ENCODE measurements around the gene DNAL1.

DNAL1 gene

DNA sequence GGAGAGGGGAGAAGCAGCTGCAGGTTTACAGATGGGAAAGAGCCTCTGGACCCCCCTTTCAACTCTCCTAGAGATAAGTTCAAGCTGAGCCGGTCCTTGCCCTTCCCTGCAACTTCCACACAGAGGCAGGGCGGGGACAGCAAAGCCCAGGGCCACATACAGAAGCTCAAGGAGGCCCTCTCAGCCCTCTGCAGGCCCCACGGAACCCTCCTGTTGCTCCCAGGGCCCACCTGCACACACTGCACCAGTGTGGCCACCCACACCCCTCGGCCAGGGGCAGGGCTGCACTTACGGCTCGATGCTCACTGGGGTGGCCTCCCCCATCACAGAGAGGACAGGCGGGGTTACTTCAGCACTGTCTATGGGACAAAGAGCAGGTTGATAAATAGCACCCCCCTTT, 82.4 kb downstream of the DNAL1 start:
- DNase-seq (ENCODE audit: extremely low read depth, low read depth) = no peak
- TF ChIP-seq CTCF (IDR thresholded peaks at IDR 0.05; ENCODE audit: low read depth, low read length, missing control alignments) = no peak
- no peak overlapping the region for H3K4me3 ChIP-seq (replicated peaks; ENCODE audit: low read depth, low read length)

DNA sequence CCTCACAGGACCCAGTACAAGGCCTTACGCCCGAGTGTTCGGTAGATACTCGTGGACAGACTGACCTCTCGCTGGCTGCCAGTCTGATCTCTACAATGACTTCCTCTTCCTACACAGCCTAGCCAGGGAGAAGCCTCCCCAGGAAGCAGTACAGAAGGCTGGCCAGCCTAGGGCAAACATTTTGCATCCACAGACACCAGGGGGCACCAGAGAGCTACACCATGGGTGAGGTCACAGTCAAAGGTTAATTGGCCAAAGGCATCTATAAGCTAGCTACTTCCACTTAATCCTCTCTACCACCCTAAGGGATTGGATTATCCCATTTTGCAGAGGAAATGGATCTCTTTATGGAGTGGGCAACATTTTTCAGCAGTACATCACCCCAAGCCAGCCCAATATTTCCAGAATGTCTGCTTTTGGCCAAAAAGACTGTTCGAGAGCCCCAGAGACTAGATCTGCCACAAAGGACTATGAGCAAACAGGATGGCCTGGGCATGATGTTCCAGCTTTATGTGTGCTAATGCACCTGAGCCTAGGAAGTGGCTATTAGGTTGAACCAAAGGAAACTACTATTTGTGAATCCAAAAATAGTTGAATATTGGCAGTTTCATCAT, 84.0 kb downstream of the DNAL1 start:
- DNase-seq (ENCODE audit: extremely low read depth, low read depth) = peak; percentile 64
- TF ChIP-seq CTCF (IDR thresholded peaks at IDR 0.05; ENCODE audit: low read depth, low read length, missing control alignments) = peak; percentile 92
- H3K4me3 ChIP-seq (replicated peaks; ENCODE audit: low read depth, low read length) = no peak overlapping the region

DNA sequence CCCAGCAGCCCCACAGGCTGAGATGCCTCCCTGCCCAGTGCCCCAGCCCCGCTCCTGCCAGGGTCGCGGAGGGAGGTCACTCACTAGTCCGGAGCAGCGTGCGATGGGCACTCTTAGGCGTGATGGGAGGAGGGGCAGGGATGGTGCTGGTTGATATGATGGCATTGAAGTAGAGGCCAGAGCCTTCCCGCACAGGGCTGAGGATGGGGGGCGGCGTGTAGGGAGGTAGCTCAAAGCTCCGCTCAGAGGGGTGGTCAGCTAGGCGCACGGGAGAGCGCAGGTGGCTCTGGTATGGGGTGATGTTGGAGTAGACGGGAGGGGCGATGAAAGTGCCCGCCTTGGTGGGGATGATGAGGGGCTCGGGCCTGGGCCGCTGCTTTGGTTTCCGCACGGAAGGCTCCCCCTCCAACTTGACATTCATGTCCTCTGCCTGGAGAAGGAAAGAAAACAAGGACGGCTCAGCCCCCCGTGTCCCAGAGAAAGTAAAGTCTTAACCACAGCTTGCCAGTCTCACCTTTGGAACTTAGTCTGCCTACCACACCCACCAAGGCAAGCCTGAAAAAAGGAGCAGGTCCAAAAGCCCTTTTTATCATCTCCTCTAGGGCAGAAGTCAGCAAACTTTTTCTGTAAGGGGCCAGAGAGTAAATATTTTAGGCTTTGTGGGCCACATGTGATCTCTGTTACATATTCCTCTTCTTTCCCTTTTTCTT, 84.9 kb downstream of the DNAL1 start:
- TF ChIP-seq CTCF (IDR thresholded peaks at IDR 0.05; ENCODE audit: low read depth, low read length, missing control alignments) = no peak
- no peak for DNase-seq (ENCODE audit: extremely low read depth, low read depth)
- H3K4me3 ChIP-seq (replicated peaks; ENCODE audit: low read depth, low read length) = no peak overlapping the region

- DNase-seq (ENCODE audit: extremely low read depth, low read depth) = no peak
- no peak for TF ChIP-seq CTCF (IDR thresholded peaks at IDR 0.05; ENCODE audit: low read depth, low read length, missing control alignments)
- no peak overlapping the region for H3K4me3 ChIP-seq (replicated peaks; ENCODE audit: low read depth, low read length)
Measured at GRCh38 chr14:73731111-73731510, 86.3 kb downstream of the DNAL1 start.

DNA sequence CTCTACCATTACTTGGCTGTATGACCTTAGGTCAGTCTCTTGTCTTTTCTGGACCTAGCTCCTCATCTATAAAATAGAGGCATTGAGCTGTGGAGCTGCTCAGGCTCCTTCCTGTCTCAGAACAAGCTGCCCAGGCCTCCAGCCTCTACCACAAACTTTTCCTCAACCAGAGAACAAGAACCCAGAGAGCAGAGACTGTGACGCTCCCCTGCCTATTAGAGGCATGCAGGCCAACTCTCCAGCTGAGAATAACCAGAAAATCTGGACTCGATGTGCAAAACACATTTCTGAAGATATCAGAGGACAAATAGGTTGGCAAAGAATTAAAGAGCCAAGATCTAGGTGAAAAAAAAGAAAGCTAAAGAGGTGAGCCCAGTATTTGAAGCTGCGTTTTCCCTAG, 87.2 kb downstream of the DNAL1 start:
- no peak for DNase-seq (ENCODE audit: extremely low read depth, low read depth)
- H3K4me3 ChIP-seq (replicated peaks; ENCODE audit: low read depth, low read length) = no peak overlapping the region
- TF ChIP-seq CTCF (IDR thresholded peaks at IDR 0.05; ENCODE audit: low read depth, low read length, missing control alignments) = no peak

DNA sequence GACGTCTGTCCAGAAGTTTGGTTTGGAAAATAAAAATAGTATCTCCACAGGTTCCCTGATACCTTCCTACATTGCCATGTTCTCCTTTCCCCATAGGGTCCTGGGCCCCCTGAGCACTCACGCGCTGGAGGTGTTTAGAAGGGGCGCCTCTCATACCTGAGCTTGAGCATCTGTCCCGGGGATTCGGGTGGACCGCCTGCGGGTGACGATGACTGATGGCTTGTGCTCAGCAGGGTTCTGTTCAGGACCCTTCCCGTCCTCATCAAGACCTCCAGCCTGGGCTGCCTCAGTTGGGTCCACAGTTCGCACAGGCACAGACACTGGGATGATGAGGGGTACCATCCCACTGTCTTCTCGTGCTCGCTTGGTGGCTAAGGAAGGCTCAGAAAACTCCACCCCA, 92.1 kb downstream of the DNAL1 start:
- TF ChIP-seq CTCF (IDR thresholded peaks at IDR 0.05; ENCODE audit: low read depth, low read length, missing control alignments) = no peak
- no peak overlapping the region for H3K4me3 ChIP-seq (replicated peaks; ENCODE audit: low read depth, low read length)
- DNase-seq (ENCODE audit: extremely low read depth, low read depth) = no peak
